Measurements from ENCODE around the gene FAM20A.

Gene FAM20A

GRCh38 chr17:68559316-68559715 lies 41.9 kb downstream of the FAM20A start:
- Histone ChIP-seq H3K27me3 (ENCODE audit: control insufficient read depth, insufficient read depth, low read length) (peaks cover 3% of the 10 kb centered on the region), H3K9ac (ENCODE audit: low read depth, low read length) (no peak overlapping the region), H3K36me3 (ENCODE audit: insufficient read depth, low read length) (no peaks in the 10 kb centered on the region), H3K9me3 (replicated peaks; ENCODE audit: low read length) (no peaks in the 10 kb centered on the region), H3K4me1 (ENCODE audit: control insufficient read depth, insufficient read depth, low read length) (no peaks in the 10 kb centered on the region), H3K4me2 (ENCODE audit: low read length) (no peak overlapping the region), H3K4me3 (ENCODE audit: low read length) (no peak overlapping the region)

GRCh38 chr17:68556551-68556950 lies 44.6 kb downstream of the FAM20A start:
- no peak overlapping the region for H3K9ac ChIP-seq (ENCODE audit: low read depth, low read length)
- H3K4me1 ChIP-seq (ENCODE audit: control insufficient read depth, insufficient read depth, low read length): no peaks in the 10 kb centered on the region
- peaks cover 3% of the 10 kb centered on the region for H3K27me3 ChIP-seq (ENCODE audit: control insufficient read depth, insufficient read depth, low read length)
- H3K36me3 ChIP-seq (ENCODE audit: insufficient read depth, low read length): no peaks in the 10 kb centered on the region
- no peak overlapping the region for H3K4me3 ChIP-seq (ENCODE audit: low read length)
- no peaks in the 10 kb centered on the region for H3K9me3 ChIP-seq (replicated peaks; ENCODE audit: low read length)
- H3K4me2 ChIP-seq (ENCODE audit: low read length): no peak overlapping the region

- Histone ChIP-seq H3K4me2 (ENCODE audit: low read length) (no peak overlapping the region), H3K9me3 (replicated peaks; ENCODE audit: low read length) (no peaks in the 10 kb centered on the region), H3K4me1 (ENCODE audit: control insufficient read depth, insufficient read depth, low read length) (no peaks in the 10 kb centered on the region), H3K27me3 (ENCODE audit: control insufficient read depth, insufficient read depth, low read length) (no peaks in the 10 kb centered on the region), H3K9ac (ENCODE audit: low read depth, low read length) (no peak overlapping the region), H3K4me3 (ENCODE audit: low read length) (no peak overlapping the region), H3K36me3 (ENCODE audit: insufficient read depth, low read length) (peaks cover 11% of the 10 kb centered on the region)
Measured at GRCh38 chr17:68544111-68544915, 56.9 kb downstream of the FAM20A start.

GRCh38 chr17:68542698-68543463 lies 58.3 kb downstream of the FAM20A start:
- Histone ChIP-seq H3K4me3 (ENCODE audit: low read length) (no peak overlapping the region), H3K27me3 (ENCODE audit: control insufficient read depth, insufficient read depth, low read length) (no peaks in the 10 kb centered on the region), H3K9me3 (replicated peaks; ENCODE audit: low read length) (no peaks in the 10 kb centered on the region), H3K36me3 (ENCODE audit: insufficient read depth, low read length) (peaks cover 16% of the 10 kb centered on the region), H3K4me1 (ENCODE audit: control insufficient read depth, insufficient read depth, low read length) (no peaks in the 10 kb centered on the region), H3K9ac (ENCODE audit: low read depth, low read length) (no peak overlapping the region), H3K4me2 (ENCODE audit: low read length) (no peak overlapping the region)

DNA sequence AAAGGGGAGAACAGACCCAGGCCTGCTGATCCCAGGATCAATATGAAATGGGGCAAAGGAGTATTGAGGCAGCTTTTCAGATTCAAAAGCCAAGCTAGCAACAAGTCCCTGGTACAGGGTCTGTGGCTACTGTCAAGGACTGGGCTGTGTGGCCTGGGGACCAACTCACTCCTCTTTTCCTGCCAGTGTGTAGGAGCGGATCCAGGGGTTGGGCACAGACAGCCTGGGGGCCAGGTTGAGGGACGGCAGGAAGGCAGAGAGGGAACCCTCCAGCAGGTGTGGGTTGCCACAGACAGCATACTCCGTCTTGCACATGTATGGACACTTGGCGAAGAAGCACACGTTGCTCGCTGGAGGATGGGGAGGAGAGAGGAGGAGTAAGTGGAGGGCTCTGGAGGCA lies 59.4 kb downstream of the FAM20A start:
- H3K4me1 ChIP-seq (ENCODE audit: control insufficient read depth, insufficient read depth, low read length): no peaks in the 10 kb centered on the region
- H3K27me3 ChIP-seq (ENCODE audit: control insufficient read depth, insufficient read depth, low read length): no peaks in the 10 kb centered on the region
- no peak overlapping the region for H3K4me2 ChIP-seq (ENCODE audit: low read length)
- H3K4me3 ChIP-seq (ENCODE audit: low read length): no peak overlapping the region
- peaks cover 27% of the 10 kb centered on the region for H3K36me3 ChIP-seq (ENCODE audit: insufficient read depth, low read length)
- no peak overlapping the region for H3K9ac ChIP-seq (ENCODE audit: low read depth, low read length)
- no peaks in the 10 kb centered on the region for H3K9me3 ChIP-seq (replicated peaks; ENCODE audit: low read length)

GRCh38 chr17:68540981-68541380 lies 60.2 kb downstream of the FAM20A start:
- H3K4me2 ChIP-seq (ENCODE audit: low read length): no peak overlapping the region
- peaks cover 32% of the 10 kb centered on the region for H3K36me3 ChIP-seq (ENCODE audit: insufficient read depth, low read length)

GRCh38 chr17:68539548-68540467 lies 61.4 kb downstream of the FAM20A start:
- H3K9me3 ChIP-seq (replicated peaks; ENCODE audit: low read length): no peaks in the 10 kb centered on the region
- no peaks in the 10 kb centered on the region for H3K4me1 ChIP-seq (ENCODE audit: control insufficient read depth, insufficient read depth, low read length)
- H3K9ac ChIP-seq (ENCODE audit: low read depth, low read length): no peak overlapping the region
- no peak overlapping the region for H3K4me2 ChIP-seq (ENCODE audit: low read length)
- H3K36me3 ChIP-seq (ENCODE audit: insufficient read depth, low read length): peaks cover 43% of the 10 kb centered on the region
- H3K4me3 ChIP-seq (ENCODE audit: low read length): no peak overlapping the region
- H3K27me3 ChIP-seq (ENCODE audit: control insufficient read depth, insufficient read depth, low read length): no peaks in the 10 kb centered on the region

More at GRCh38 chr17:68540981-68541380, 60.2 kb downstream of the FAM20A start:
- Histone ChIP-seq H3K27me3 (ENCODE audit: control insufficient read depth, insufficient read depth, low read length) (no peaks in the 10 kb centered on the region), H3K9ac (ENCODE audit: low read depth, low read length) (no peak overlapping the region), H3K4me3 (ENCODE audit: low read length) (no peak overlapping the region), H3K4me1 (ENCODE audit: control insufficient read depth, insufficient read depth, low read length) (no peaks in the 10 kb centered on the region), H3K9me3 (replicated peaks; ENCODE audit: low read length) (no peaks in the 10 kb centered on the region)

DNA sequence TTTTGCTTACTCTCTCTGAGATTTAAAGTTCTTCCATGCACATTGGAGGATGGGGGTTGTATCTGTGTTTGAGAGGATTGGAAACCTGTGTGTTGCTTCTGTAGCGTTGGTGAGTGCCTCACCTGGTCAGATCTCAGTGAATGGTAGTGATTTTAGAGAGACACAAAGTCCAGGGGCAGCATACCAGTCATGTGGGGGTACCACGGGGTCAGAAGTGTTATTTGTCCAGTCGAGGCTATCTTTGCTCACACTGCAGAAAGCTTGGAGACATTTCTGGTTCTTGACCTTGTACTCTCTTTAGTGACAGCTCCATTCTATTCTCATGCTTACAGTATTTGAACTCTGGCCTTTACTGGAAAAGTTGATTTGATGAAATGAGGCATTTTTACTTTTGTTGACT lies 65.2 kb downstream of the FAM20A start:
- Histone ChIP-seq H3K9ac (ENCODE audit: low read depth, low read length) (no peak overlapping the region), H3K36me3 (ENCODE audit: insufficient read depth, low read length) (peaks cover 79% of the 10 kb centered on the region)

DNA sequence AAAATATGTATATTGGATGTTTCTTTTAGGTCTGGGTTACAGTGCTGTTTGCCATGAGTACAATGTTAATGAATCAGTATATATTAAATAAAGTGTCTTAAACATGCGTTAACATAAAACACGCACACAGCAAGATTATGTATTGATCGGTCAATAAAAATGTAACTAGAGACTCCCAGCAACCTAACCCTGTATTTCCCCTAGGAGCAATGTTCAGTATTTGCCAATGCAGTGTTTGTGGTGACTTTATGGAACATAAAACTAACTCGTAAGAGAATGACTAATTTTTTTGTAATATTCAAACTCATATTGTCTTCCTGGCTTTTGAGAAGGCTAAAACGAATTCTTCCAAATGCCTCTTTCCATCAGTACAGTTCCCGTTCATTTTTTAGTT lies 66.5 kb downstream of the FAM20A start:
- H3K27me3 ChIP-seq (ENCODE audit: control insufficient read depth, insufficient read depth, low read length): no peaks in the 10 kb centered on the region
- no peaks in the 10 kb centered on the region for H3K4me1 ChIP-seq (ENCODE audit: control insufficient read depth, insufficient read depth, low read length)
- H3K4me2 ChIP-seq (ENCODE audit: low read length): no peak overlapping the region
- no peaks in the 10 kb centered on the region for H3K9me3 ChIP-seq (replicated peaks; ENCODE audit: low read length)
- no peak overlapping the region for H3K4me3 ChIP-seq (ENCODE audit: low read length)
- H3K36me3 ChIP-seq (ENCODE audit: insufficient read depth, low read length): peaks cover 82% of the 10 kb centered on the region
- H3K9ac ChIP-seq (ENCODE audit: low read depth, low read length): no peak overlapping the region

More for the DNA sequence above, 65.2 kb downstream of the FAM20A start:
- H3K4me3 ChIP-seq (ENCODE audit: low read length): no peak overlapping the region
- H3K4me2 ChIP-seq (ENCODE audit: low read length): no peak overlapping the region
- H3K4me1 ChIP-seq (ENCODE audit: control insufficient read depth, insufficient read depth, low read length): no peaks in the 10 kb centered on the region
- no peaks in the 10 kb centered on the region for H3K27me3 ChIP-seq (ENCODE audit: control insufficient read depth, insufficient read depth, low read length)
- no peaks in the 10 kb centered on the region for H3K9me3 ChIP-seq (replicated peaks; ENCODE audit: low read length)

DNA sequence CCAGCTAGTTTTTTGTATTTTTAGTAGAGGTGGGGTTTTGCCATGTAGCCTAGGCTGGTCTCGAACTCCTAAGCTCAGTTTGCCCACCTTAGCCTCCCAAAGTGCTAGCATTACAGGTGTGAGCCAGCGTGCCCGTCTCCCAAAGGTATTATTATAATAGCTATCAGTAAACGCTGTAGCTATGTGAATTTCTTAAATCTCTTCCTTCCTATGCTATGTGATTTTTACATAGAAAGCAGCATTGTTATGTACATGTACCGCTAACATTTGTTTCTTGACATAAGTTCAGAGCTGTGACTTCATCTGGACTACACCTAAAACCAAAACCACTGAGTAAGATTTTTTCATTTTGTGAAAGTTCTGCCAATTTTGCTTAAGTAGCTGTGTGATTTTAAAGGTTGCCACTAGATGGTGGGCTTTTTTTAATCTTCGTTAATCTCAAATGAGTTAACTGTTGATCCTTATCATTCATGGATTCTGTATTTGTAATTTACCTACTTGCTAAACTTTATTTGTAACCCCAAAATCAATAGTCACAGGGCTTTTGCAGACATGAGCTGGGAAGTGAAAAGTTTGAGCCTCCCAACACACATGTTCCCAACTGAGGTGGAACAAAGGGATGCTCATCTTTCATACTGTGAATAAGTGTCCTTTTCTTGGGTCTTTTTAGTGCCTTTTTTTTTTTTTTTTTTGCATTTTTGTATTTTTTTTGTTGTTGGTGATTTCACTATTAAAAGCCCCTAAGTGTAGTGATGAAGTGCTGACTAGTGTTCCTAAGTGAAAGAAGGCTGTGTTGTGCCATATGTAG lies 67.1 kb downstream of the FAM20A start:
- Histone ChIP-seq H3K36me3 (ENCODE audit: insufficient read depth, low read length) (peaks cover 85% of the 10 kb centered on the region), H3K27me3 (ENCODE audit: control insufficient read depth, insufficient read depth, low read length) (no peaks in the 10 kb centered on the region), H3K4me2 (ENCODE audit: low read length) (no peak overlapping the region), H3K4me3 (ENCODE audit: low read length) (no peak overlapping the region), H3K9me3 (replicated peaks; ENCODE audit: low read length) (no peaks in the 10 kb centered on the region), H3K4me1 (ENCODE audit: control insufficient read depth, insufficient read depth, low read length) (no peaks in the 10 kb centered on the region), H3K9ac (ENCODE audit: low read depth, low read length) (no peak overlapping the region)
